A204.1 (cell line): ENCODE results near the gene MUC22.

ENCODE experiments used
- FAIRE-seq: peaks from 2 replicates; lab custom pipeline; 2012; peaks lifted over from hg19 to GRCh38; lab: Jason Lieb, UNC

The MUC22 gene

GRCh38 chr6:31079656-31080261 lies 69.5 kb downstream of the MUC22 start:
- peak; percentile 25 for FAIRE-seq

DNA sequence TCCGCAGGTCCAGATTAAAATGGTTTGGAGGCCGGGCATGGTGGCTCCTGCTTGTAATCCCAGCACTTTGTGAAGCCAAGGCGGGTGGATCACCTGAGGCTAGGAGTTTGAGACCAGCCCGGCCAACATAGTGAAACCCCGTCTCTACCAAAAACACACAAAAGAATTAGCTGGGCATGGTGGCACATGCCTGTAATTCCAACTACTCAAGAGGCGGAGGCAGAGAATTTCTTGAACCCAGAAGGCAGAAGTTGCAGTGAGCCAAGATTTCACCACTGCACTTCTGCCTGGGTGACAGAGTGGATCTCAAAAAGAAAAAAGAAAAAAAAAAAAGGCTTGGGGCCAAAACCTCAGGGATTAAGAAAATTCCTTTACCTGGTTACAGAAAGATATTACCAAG lies 71.6 kb downstream of the MUC22 start:
- FAIRE-seq = no peak

DNA sequence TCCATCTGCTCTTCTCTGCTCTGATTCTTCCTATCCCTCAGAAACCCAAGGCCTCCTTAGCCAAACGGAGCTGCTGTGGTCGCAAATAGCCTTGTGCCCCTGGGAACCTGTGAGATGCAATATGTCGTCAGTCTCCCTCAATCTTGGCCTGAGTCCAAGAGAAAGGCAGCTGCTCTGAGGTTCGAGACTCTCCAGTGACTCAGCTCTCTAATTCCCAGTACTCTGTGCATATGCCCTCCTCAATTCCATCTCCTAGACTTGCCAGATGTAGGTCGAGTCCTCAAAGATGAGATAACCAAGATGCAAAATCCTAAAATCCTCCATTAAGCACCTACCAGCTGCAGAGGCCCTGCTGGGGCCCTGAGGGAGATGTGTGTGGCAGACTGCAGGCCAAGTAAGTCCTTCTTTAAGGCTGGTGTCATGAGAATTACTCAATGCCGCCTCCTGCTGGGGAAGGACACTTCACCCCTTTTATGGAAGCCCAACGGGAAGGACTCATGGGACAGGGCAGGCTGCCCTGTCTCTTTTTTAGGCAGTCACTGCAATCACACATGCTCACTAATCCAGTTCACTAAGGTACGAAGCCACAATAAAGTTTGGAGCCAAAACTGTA lies 73.6 kb downstream of the MUC22 start:
- FAIRE-seq = no peak
